Activated CD4-positive, alpha-beta memory T cell treated with anti-CD3 and anti-CD28 coated beads for 36 hours (primary cell): ENCODE results near the gene MDFIC. TPM values are rescaled to one million over a fixed set of nuclear protein-coding genes. Genes with fewer than 3 reads are reported as not detected.

Experiments
- CTCF ChIA-PET: fragments of 350-600 bp; sonication (Branson Sonifier 250); formaldehyde crosslinking; loops from one replicate; lab custom pipeline; 2021; ENCODE audit warnings: antibody characterized with exemption, inconsistent platforms; lab: Charles Lee
- POLR2A ChIA-PET: fragments of 350-600 bp; sonication (Branson Sonifier 250); formaldehyde crosslinking; loops from one replicate; lab custom pipeline; 2021; ENCODE audit warnings: antibody characterized with exemption; lab: Charles Lee
- DNase-seq: peaks from one replicate; pipeline ENCODE4 v3.0.0-alpha.2; 2020
- H3K27ac Mint-ChIP-seq: one replicate; pipeline ENCODE4 v1.8.0; 2021; ENCODE audit warnings: mixed read lengths
- H3K27me3 Mint-ChIP-seq: one replicate; pipeline ENCODE4 v1.8.0; 2021; ENCODE audit warnings: mixed read lengths
- H3K36me3 Mint-ChIP-seq: one replicate; pipeline ENCODE4 v1.8.0; 2021; ENCODE audit warnings: mixed read lengths
- H3K4me1 Mint-ChIP-seq: one replicate; pipeline ENCODE4 v1.8.0; 2021; ENCODE audit warnings: low read depth, mixed read lengths
- H3K4me3 Mint-ChIP-seq: one replicate; pipeline ENCODE4 v1.8.0; 2021; ENCODE audit warnings: mild to moderate bottlenecking, mixed read lengths
- H3K9me3 Mint-ChIP-seq: one replicate; pipeline ENCODE4 v1.8.0; 2021; ENCODE audit warnings: mixed read lengths
- intact Hi-C: fragments of 100-400 bp; cut with micrococcal nuclease; formaldehyde crosslinking; loops from one replicate; pipeline ENCODE4 v1.15.1; 2023
- total RNA-seq, 2 experiments: library from RNA; stranded (reverse); gene quantifications; one replicate each; pipeline ENCODE4 v1.2.3, GENCODE V29; 2021

Gene MDFIC
- total RNA-seq, 2 experiments from 2014 or later: 78.0 to 82.3 TPM

- Mint-ChIP-seq H3K36me3 (peaks cover 8% of the 10 kb centered on the region), H3K9me3 (no peaks in the 10 kb centered on the region), H3K27me3 (no peaks in the 10 kb centered on the region), H3K4me3 (no peak overlapping the region), H3K27ac (no peak overlapping the region), H3K4me1 (peaks cover 77% of the 10 kb centered on the region)
- no peak for DNase-seq
- ChIA-PET CTCF (interaction anchor here (1.1 kb wide), 1 partner anchor 110 kb away, joined by 4 read pairs; no protein-coding TSS in a partner anchor), POLR2A (no interaction called here)
- intact Hi-C loops: no loop called here
Measured at GRCh38 chr7:114975401-114975800, 53.5 kb downstream of the MDFIC start.

DNA sequence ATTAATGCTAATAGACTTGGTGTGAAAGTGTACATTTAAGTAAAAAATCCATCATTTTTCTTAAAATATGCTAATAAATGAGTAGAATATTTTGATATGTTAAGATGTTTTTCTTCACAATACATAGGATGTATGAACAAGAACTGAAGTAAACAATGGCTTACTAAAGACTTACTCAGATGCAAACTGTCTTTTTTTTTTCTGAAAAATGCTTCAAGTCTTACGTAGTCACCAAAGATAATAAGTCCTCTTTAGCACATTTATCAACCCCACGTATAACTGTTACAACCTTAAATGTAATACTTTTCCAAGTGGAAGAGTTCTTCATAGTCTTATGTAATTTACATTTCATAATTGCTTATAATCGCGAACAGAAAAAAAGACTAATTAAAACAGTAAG lies 54.8 kb downstream of the MDFIC start:
- intact Hi-C loops: no loop called here
- no peak overlapping the region for H3K27ac Mint-ChIP-seq
- no peaks in the 10 kb centered on the region for H3K9me3 Mint-ChIP-seq
- CTCF ChIA-PET: no interaction called here
- DNase-seq: no peak
- POLR2A ChIA-PET: no interaction called here
- no peaks in the 10 kb centered on the region for H3K27me3 Mint-ChIP-seq
- H3K4me3 Mint-ChIP-seq: no peak overlapping the region
- H3K36me3 Mint-ChIP-seq: peaks cover 18% of the 10 kb centered on the region
- peaks cover 75% of the 10 kb centered on the region for H3K4me1 Mint-ChIP-seq

DNA sequence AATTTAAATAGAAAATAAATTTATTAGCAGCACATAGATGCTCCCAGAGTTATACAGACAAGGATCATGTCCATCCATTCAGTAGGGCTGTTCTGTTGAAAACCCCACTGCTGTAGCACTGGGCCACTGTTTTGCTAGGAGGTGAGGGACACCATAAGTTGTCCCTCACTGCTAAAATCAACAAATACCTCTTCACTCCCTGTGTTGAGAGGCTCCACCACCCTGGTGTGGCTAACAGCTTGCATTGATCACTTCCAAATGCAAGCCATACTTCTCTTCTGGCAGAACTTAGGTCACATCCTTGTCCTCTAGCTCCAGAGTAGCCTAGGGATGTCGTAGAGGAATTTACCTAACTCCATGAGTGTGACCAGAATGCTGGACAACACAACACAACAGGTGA lies 55.4 kb downstream of the MDFIC start:
- Mint-ChIP-seq H3K27me3 (no peaks in the 10 kb centered on the region), H3K36me3 (peaks cover 23% of the 10 kb centered on the region), H3K4me1 (peaks cover 75% of the 10 kb centered on the region), H3K27ac (no peak overlapping the region), H3K9me3 (no peaks in the 10 kb centered on the region), H3K4me3 (no peak overlapping the region)
- DNase-seq: no peak
- POLR2A ChIA-PET: no interaction called here
- intact Hi-C loops: no loop called here
- CTCF ChIA-PET: interaction anchor here (1.5 to 1.6 kb wide), 2 partner anchors 35 to 112 kb away, joined by 5 read pairs; no protein-coding TSS in a partner anchor

- POLR2A ChIA-PET: no interaction called here
- H3K36me3 Mint-ChIP-seq: peaks cover 37% of the 10 kb centered on the region
- H3K9me3 Mint-ChIP-seq: no peaks in the 10 kb centered on the region
- H3K4me1 Mint-ChIP-seq: peaks cover 64% of the 10 kb centered on the region
- intact Hi-C loops: no loop called here
- no peak overlapping the region for H3K27ac Mint-ChIP-seq
- no peak for DNase-seq
- no peaks in the 10 kb centered on the region for H3K27me3 Mint-ChIP-seq
- CTCF ChIA-PET: no interaction called here
- H3K4me3 Mint-ChIP-seq: no peak overlapping the region
Measured at GRCh38 chr7:114979388-114979787, 57.5 kb downstream of the MDFIC start.

DNA sequence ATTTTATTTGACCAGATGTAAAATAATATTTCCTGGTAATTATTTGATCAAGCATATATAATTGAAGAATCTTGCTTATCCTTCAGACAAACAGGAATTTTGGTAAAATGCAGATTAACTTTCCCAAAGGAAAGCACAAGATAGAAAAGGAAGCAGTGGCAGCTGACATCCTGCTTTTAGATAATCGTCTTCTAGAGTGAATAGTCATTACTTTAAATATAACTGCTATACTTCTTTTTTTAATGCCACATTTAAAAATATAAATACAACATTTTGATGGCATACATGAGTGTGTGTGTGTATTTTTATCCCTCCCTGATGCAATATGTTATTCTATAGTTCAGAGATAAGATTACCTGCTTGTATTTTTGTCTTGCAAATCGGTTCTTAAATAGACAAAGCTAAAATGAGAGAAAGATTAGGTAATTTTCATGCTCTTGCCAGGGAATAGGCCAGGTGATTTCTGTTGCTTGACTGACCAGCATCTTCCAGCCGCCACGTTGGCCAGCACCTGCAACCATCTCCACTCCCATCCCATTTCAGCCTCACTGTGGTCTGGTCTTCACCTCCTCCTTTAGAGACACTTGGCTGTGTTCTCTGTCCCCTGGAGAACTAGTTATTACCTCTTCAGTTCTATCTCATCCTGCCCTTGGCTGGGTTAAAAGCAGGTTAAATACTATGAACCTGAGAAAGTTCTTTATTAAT lies 58.1 kb downstream of the MDFIC start:
- Mint-ChIP-seq H3K4me3 (no peak overlapping the region), H3K4me1 (peaks cover 61% of the 10 kb centered on the region), H3K27me3 (no peaks in the 10 kb centered on the region), H3K27ac (no peak overlapping the region), H3K9me3 (no peaks in the 10 kb centered on the region), H3K36me3 (peaks cover 37% of the 10 kb centered on the region)
- ChIA-PET POLR2A (no interaction called here), CTCF (no interaction called here)
- intact Hi-C loops: no loop called here
- no peak for DNase-seq

GRCh38 chr7:114981323-114981722 lies 59.4 kb downstream of the MDFIC start:
- POLR2A ChIA-PET: no interaction called here
- peaks cover 48% of the 10 kb centered on the region for H3K36me3 Mint-ChIP-seq
- no peak overlapping the region for H3K4me3 Mint-ChIP-seq
- intact Hi-C loops: no loop called here
- CTCF ChIA-PET: interaction anchor here (0.7 to 1.1 kb wide), 2 partner anchors 25 to 886 kb away, joined by 3 to 4 read pairs; no protein-coding TSS in a partner anchor
- H3K4me1 Mint-ChIP-seq: peaks cover 65% of the 10 kb centered on the region
- DNase-seq: no peak
- H3K27me3 Mint-ChIP-seq: no peaks in the 10 kb centered on the region
- no peak overlapping the region for H3K27ac Mint-ChIP-seq
- no peaks in the 10 kb centered on the region for H3K9me3 Mint-ChIP-seq

DNA sequence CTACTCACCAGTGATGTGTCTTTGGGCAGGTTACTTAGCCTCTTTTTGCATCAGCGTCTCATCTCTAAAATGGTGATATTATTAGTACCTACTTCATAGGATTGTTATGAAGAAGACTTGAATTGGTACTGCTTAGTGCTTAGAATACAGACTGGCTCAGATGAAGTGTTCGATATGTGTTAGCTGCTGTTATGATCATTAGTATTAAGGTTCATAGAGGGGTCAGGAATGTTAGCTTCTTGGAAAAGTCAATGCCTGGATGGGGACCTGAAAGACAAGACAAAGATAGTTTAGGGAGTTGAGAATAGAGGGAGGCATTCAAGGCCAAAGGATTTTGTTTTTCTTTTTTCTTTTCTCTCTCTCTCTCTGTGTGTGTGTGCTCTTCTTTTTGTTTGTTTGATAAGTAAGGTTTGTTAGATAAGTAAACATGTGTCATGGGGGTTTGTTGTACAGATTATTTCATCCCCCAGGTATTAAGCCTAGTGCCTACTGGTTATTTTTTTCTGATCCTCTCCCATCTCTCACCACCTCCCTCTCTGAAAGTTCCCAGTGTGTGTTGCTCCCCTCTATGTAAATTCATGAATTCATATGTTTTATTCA lies 63.3 kb downstream of the MDFIC start:
- intact Hi-C loops: no loop called here
- peaks cover 54% of the 10 kb centered on the region for H3K36me3 Mint-ChIP-seq
- H3K27me3 Mint-ChIP-seq: no peaks in the 10 kb centered on the region
- peaks cover 2% of the 10 kb centered on the region for H3K9me3 Mint-ChIP-seq
- no peak overlapping the region for H3K27ac Mint-ChIP-seq
- DNase-seq: no peak
- POLR2A ChIA-PET: no interaction called here
- H3K4me1 Mint-ChIP-seq: peaks cover 50% of the 10 kb centered on the region
- CTCF ChIA-PET: no interaction called here
- no peak overlapping the region for H3K4me3 Mint-ChIP-seq

DNA sequence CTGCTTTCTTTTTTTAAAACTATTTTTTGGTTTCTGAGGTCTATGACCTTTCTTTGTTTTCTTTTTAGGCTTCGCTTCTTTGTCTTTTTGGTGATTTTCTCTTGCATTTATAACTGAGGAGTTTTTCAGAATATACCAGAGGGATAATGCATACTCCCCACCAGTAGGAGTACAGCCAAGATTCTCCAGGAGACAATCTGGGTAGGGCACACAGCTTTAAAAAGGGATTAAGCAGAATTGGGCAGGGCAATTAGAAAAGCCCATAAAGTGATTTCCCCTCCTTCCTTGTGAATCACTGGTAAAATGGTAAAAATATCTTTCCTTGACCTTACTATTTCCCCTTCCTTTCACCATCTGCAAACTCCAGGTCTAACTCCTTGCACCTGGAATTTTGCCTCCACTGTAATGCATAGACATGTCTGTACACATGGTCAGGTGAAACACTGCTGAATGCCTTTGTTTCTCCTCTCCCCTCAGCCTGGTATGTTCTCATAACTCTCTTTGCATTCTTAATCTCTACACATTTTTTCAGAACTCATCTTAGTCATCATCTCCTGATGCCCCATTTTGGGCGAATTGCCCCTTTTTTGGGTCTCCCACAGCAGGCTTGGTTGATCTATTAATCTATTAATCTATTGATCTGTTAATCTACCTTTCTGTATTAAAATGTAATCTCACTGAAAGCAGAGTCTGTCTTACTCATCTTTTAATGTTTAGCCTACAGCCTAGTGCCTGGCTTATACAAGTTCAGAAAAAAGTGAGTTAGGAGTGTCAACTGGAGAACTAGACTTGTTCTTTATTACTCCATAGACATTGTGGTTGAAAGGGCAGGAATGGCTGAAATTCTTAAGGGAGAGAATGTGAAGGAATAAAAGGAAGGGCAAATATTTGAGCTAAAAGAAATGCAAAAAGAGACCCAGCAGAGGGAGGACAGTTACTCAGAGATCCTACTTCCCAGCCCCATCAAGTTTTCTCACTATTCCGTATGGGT lies 64.6 kb downstream of the MDFIC start:
- ChIA-PET POLR2A (no interaction called here), CTCF (no interaction called here)
- Mint-ChIP-seq H3K27me3 (no peaks in the 10 kb centered on the region), H3K9me3 (peaks cover 6% of the 10 kb centered on the region), H3K36me3 (peaks cover 49% of the 10 kb centered on the region), H3K4me1 (peaks cover 38% of the 10 kb centered on the region), H3K4me3 (no peak overlapping the region), H3K27ac (no peak overlapping the region)
- intact Hi-C loops: no loop called here
- DNase-seq: no peak

GRCh38 chr7:114988026-114988425 lies 66.1 kb downstream of the MDFIC start:
- Mint-ChIP-seq H3K4me3 (no peak overlapping the region), H3K9me3 (peaks cover 9% of the 10 kb centered on the region), H3K36me3 (peaks cover 42% of the 10 kb centered on the region), H3K4me1 (peaks cover 37% of the 10 kb centered on the region), H3K27me3 (no peaks in the 10 kb centered on the region), H3K27ac (no peak overlapping the region)
- no peak for DNase-seq
- intact Hi-C loops: no loop called here
- CTCF ChIA-PET: interaction anchor here (1.1 to 1.4 kb wide), 2 partner anchors 17 to 230 kb away, joined by 3 read pairs; no protein-coding TSS in a partner anchor
- POLR2A ChIA-PET: no interaction called here

DNA sequence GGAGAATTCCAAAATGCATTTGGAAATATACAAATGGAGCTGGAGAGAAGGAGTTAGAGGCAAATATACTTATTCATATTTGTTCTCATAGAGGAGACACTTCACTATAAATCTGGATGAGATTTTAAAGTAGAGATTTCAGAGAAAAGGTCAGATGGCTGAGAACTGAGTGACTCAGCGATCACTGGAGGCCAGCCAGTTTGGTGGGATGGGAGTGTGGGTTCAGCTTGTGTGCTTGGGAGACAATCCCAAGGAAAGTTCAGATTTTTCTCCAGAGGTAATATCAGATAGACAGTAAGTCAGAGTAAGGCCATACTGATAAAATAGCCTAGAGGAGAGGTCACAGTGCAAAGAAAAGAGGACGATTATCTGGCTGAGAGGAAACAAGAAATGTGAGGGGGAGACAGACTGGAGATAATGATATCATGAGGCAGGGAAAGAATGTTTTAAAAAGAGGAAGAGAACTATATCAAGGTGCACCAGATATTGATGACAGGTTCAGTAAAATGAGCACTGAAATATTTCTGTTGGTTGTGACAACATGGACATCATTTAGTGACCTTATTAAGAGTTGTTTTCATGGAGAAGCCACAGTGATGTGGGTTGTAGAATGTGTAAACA lies 67.0 kb downstream of the MDFIC start:
- POLR2A ChIA-PET: no interaction called here
- H3K27ac Mint-ChIP-seq: no peak overlapping the region
- peaks cover 9% of the 10 kb centered on the region for H3K9me3 Mint-ChIP-seq
- CTCF ChIA-PET: no interaction called here
- no peak for DNase-seq
- H3K36me3 Mint-ChIP-seq: peaks cover 38% of the 10 kb centered on the region
- intact Hi-C loops: no loop called here
- no peak overlapping the region for H3K4me3 Mint-ChIP-seq
- H3K4me1 Mint-ChIP-seq: peaks cover 45% of the 10 kb centered on the region
- no peaks in the 10 kb centered on the region for H3K27me3 Mint-ChIP-seq

DNA sequence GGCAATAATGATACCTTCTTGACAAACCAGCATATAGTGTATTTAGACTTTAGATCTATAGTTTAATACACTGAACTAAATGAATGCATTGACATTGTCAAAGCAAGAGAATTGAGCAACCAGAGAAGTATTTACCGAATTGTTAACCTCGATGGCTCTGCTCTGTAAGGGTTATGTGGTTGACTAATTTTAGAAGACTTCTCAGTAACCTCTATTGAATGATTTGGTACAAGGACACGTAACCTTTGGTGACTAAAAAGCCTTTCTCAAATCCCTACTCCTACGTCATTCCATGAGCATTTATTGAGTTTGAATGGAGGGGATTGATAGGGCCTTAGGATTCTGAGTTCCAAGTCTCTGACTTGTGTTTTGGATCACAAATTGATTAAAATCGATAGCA lies 67.6 kb downstream of the MDFIC start:
- Mint-ChIP-seq H3K36me3 (peaks cover 38% of the 10 kb centered on the region), H3K4me1 (peaks cover 47% of the 10 kb centered on the region)

More for the DNA sequence above, 67.6 kb downstream of the MDFIC start:
- ChIA-PET POLR2A (no interaction called here), CTCF (no interaction called here)
- DNase-seq: no peak
- peaks cover 9% of the 10 kb centered on the region for H3K9me3 Mint-ChIP-seq
- intact Hi-C loops: no loop called here
- no peak overlapping the region for H3K4me3 Mint-ChIP-seq
- no peak overlapping the region for H3K27ac Mint-ChIP-seq
- H3K27me3 Mint-ChIP-seq: no peaks in the 10 kb centered on the region
